ENCODE results near the gene PHACTR2.

Gene PHACTR2

DNA sequence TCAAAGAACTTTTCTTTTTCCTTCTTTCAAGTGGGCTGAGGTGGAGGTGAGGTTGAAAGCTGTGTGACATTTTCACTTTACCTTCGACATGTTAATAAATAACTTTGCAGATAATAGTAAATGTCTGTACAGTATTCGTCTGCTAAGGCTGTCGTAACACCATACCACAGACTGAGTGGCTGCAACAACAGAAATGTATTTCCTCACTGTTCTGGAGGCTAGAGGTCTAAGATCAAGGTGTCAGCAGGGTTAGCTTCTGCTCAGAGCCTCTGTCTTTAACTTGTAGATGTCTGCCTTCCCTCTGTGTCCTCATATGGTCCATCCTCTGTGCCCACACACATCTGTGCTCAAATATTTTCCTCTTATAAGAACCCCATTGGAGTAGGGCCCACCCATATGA, 14.9 kb downstream of the PHACTR2 start:
- H3K4me3 ChIP-seq (IDR thresholded peaks at IDR 0.05; ENCODE audit: insufficient read depth, low read depth, low read length), result no peak overlapping the region
- no peaks in the 10 kb centered on the region for H3K36me3 ChIP-seq (ENCODE audit: insufficient read depth)

DNA sequence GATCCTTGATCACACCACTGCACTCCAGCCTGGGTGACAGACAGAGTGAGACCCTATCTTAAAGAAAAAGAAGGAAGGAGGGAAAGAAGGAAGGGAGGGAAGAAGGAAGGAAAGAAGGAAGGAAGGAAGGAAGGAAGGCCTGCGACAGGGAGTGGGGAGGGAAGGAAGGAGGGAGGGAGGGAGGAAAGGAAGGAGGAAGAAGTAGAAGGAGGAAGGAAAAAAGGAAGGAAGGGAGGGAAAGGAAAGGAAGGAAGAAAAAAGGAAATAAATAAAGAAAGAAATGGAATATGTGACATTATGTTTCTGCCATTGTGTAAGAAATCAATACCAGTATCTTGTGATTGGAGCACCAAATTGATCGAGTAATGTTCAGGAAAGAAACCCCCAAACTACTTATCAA, 16.2 kb downstream of the PHACTR2 start:
- TF ChIP-seq, protein P1, sequence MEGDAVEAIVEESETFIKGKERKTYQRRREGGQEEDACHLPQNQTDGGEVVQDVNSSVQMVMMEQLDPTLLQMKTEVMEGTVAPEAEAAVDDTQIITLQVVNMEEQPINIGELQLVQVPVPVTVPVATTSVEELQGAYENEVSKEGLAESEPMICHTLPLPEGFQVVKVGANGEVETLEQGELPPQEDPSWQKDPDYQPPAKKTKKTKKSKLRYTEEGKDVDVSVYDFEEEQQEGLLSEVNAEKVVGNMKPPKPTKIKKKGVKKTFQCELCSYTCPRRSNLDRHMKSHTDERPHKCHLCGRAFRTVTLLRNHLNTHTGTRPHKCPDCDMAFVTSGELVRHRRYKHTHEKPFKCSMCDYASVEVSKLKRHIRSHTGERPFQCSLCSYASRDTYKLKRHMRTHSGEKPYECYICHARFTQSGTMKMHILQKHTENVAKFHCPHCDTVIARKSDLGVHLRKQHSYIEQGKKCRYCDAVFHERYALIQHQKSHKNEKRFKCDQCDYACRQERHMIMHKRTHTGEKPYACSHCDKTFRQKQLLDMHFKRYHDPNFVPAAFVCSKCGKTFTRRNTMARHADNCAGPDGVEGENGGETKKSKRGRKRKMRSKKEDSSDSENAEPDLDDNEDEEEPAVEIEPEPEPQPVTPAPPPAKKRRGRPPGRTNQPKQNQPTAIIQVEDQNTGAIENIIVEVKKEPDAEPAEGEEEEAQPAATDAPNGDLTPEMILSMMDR (conservative IDR thresholded peaks at IDR 0.05; ENCODE audit: low read depth, low read length), result no peak
- Histone ChIP-seq H3K4me3 (IDR thresholded peaks at IDR 0.05; ENCODE audit: insufficient read depth, low read depth, low read length) (no peak overlapping the region), H3K79me2 (ENCODE audit: insufficient read depth, low read depth) (no peaks in the 10 kb centered on the region), H3K27me3 (ENCODE audit: insufficient read depth, low read depth) (no peaks in the 10 kb centered on the region), H2AFZ (ENCODE audit: low read depth) (no peak overlapping the region), H3K4me2 (no peak overlapping the region), H3K27ac (no peak overlapping the region), H4K20me1 (ENCODE audit: insufficient read depth) (no peaks in the 10 kb centered on the region), H3K36me3 (ENCODE audit: insufficient read depth) (no peaks in the 10 kb centered on the region), H3K9ac (no peak overlapping the region), H3K4me1 (ENCODE audit: low read depth, poor library complexity, severe bottlenecking) (no peaks in the 10 kb centered on the region)

More for the DNA sequence above, 14.9 kb downstream of the PHACTR2 start:
- Histone ChIP-seq H3K4me2 (no peak overlapping the region), H4K20me1 (ENCODE audit: insufficient read depth) (no peaks in the 10 kb centered on the region), H3K27me3 (ENCODE audit: insufficient read depth, low read depth) (no peaks in the 10 kb centered on the region), H3K27ac (no peak overlapping the region), H3K79me2 (ENCODE audit: insufficient read depth, low read depth) (no peaks in the 10 kb centered on the region), H3K9ac (no peak overlapping the region), H3K4me1 (ENCODE audit: low read depth, poor library complexity, severe bottlenecking) (no peaks in the 10 kb centered on the region), H2AFZ (ENCODE audit: low read depth) (no peak overlapping the region)
- TF ChIP-seq, protein P1 (conservative IDR thresholded peaks at IDR 0.05; ENCODE audit: low read depth, low read length), result no peak

DNA sequence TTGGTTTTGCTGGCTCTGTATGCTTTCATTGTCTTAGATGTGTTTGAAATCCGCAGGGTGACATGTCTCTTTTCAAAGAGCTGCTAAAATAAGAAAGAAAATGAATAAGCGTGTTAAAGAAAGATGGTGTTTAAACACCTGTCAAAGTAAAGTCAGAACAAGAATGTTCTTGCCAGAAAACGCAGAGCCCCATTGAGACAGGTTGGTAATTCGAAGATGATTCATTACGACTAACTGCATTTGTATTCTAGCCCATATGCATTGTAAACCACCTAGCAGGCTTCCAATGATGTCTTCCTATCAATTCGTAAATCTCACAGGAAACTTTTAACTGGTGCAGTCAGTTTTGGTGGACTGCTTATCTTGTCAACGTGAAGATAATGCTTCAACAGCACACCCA, 16.8 kb downstream of the PHACTR2 start:
- Histone ChIP-seq H3K79me2 (ENCODE audit: insufficient read depth, low read depth) (no peaks in the 10 kb centered on the region), H3K4me2 (no peak overlapping the region), H3K4me1 (ENCODE audit: low read depth, poor library complexity, severe bottlenecking) (no peaks in the 10 kb centered on the region), H3K27ac (no peak overlapping the region), H3K27me3 (ENCODE audit: insufficient read depth, low read depth) (no peaks in the 10 kb centered on the region), H2AFZ (ENCODE audit: low read depth) (no peak overlapping the region), H3K9ac (no peak overlapping the region), H3K4me3 (IDR thresholded peaks at IDR 0.05; ENCODE audit: insufficient read depth, low read depth, low read length) (no peak overlapping the region), H4K20me1 (ENCODE audit: insufficient read depth) (no peaks in the 10 kb centered on the region), H3K36me3 (ENCODE audit: insufficient read depth) (no peaks in the 10 kb centered on the region)
- TF ChIP-seq, protein P1 (conservative IDR thresholded peaks at IDR 0.05; ENCODE audit: low read depth, low read length), result no peak

DNA sequence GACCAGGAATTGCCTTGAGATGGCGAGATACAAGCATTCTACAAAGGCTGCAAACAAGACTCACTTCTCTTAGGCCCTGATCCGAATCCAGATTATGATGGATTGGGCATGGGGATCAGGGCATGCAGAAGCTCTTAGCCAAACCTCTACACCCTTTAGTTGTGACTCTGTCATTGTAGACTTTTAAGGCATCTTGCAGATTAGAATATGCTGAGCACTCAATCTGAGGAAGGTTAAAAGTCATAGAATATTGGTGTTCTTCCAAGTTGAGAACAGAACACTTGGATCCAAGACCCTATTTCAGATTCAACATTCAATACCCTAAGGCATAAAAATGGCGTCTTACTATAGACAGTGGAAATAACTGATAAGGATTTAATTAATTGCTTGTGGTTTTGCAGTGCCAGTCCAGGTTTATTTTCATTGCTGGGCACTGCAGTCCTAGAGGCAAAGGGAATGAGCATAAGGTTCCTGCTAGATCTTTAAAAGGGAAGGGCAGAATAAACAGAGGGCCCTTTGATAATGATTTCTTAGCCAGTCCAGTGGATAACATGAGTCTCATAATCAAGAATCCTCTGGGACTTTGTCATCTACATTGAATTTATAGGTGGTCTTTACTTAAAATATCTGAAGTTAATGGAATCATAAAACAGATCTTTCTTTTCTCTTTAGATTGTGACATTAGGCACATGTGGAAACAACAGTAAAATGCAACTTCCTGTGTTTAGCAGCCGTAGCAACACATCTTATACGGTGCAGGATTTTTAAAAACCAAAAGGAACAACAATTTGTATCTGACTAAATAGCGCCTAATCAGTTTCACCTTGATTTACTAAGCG, 17.6 kb downstream of the PHACTR2 start:
- TF ChIP-seq, protein P1 (conservative IDR thresholded peaks at IDR 0.05; ENCODE audit: low read depth, low read length), result no peak
- H3K9ac ChIP-seq, result no peak overlapping the region
- no peaks in the 10 kb centered on the region for H4K20me1 ChIP-seq (ENCODE audit: insufficient read depth)
- no peaks in the 10 kb centered on the region for H3K36me3 ChIP-seq (ENCODE audit: insufficient read depth)
- no peak overlapping the region for H3K4me2 ChIP-seq
- no peaks in the 10 kb centered on the region for H3K27me3 ChIP-seq (ENCODE audit: insufficient read depth, low read depth)
- H3K27ac ChIP-seq, result no peak overlapping the region
- no peaks in the 10 kb centered on the region for H3K79me2 ChIP-seq (ENCODE audit: insufficient read depth, low read depth)
- no peak overlapping the region for H2AFZ ChIP-seq (ENCODE audit: low read depth)
- no peak overlapping the region for H3K4me3 ChIP-seq (IDR thresholded peaks at IDR 0.05; ENCODE audit: insufficient read depth, low read depth, low read length)
- H3K4me1 ChIP-seq (ENCODE audit: low read depth, poor library complexity, severe bottlenecking), result no peaks in the 10 kb centered on the region

Data from KMS-11 (cell line).